DND-41 (cell line): ENCODE data around the gene RIMS1.

Experiments
- CTCF ChIP-seq: IDR thresholded peaks from 2 replicates; pipeline ENCODE4 v1.5.1; 2012; ENCODE audit warnings: borderline replicate concordance, low read length, moderate library complexity, mild to moderate bottlenecking; ENCODE audit not compliant: poor library complexity, severe bottlenecking; ENCODE audit errors: extremely low read depth
- EZH2 ChIP-seq: IDR thresholded peaks from 3 replicates; pipeline ENCODE4 v1.6.1; 2012; ENCODE audit warnings: borderline replicate concordance, low read depth, mild to moderate bottlenecking, moderate library complexity, low read length, inconsistent platforms; ENCODE audit not compliant: severe bottlenecking

GRCh38 chr6:72350296-72350881 lies 464.0 kb downstream of the RIMS1 start:
- TF ChIP-seq EZH2: no peak
- TF ChIP-seq CTCF: no peak
